MCF 10A (cell line): ENCODE results near the gene ZNF709. TPM values are rescaled to one million over a fixed set of nuclear protein-coding genes. Genes with fewer than 3 reads are reported as not detected.
A peak's percentile ranks its signal among the peaks of the same experiment; 100 is the strongest.

Experiments used
- Bru-seq: library from RNA; stranded (reverse); fragments of 400-500 nt; gene quantifications from one replicate; lab custom pipeline; 2021; lab: Mats Ljungman, UMichigan
- BruChase-seq, 2 experiments: library from RNA; stranded (reverse); fragments of 400-500 nt; gene quantifications; one replicate each; lab custom pipeline; 2021; lab: Mats Ljungman, UMichigan
- BruUV-seq: library from RNA; stranded (reverse); fragments of 400-500 nt; replicated peaks from 2 replicates; lab custom pipeline; 2021; lab: Mats Ljungman, UMichigan
- CTCF ChIA-PET: fragments of 300-600 bp; sonication (Branson Sonifier 250); formaldehyde crosslinking; extraction: SDS; loops from one replicate; lab custom pipeline; 2021; ENCODE audit warnings: antibody characterized with exemption, inconsistent platforms; lab: Yijun Ruan, JAX
- POLR2A ChIA-PET: fragments of 300-600, 350-650 bp; sonication (Branson Sonifier 250); formaldehyde crosslinking; extraction: SDS; loops from one replicate; lab custom pipeline; 2020; ENCODE audit warnings: antibody characterized with exemption, inconsistent platforms; lab: Yijun Ruan, JAX
- DNase-seq: peaks from one replicate; pipeline ENCODE4 v3.0.0-alpha.2; 2018; ENCODE audit not compliant: unreplicated experiment
- H3K27ac Mint-ChIP-seq: one replicate; pipeline ENCODE4 v1.8.0; 2022; ENCODE audit warnings: mild to moderate bottlenecking, low read depth, mixed read lengths; ENCODE audit not compliant: unreplicated experiment
- H3K27me3 Mint-ChIP-seq: one replicate; pipeline ENCODE4 v1.8.0; 2022; ENCODE audit warnings: mixed read lengths; ENCODE audit not compliant: insufficient read depth, unreplicated experiment
- H3K36me3 Mint-ChIP-seq: one replicate; pipeline ENCODE4 v1.8.0; 2022; ENCODE audit warnings: mild to moderate bottlenecking, moderate library complexity, mixed read lengths; ENCODE audit not compliant: insufficient read depth, unreplicated experiment
- H3K4me1 Mint-ChIP-seq: one replicate; pipeline ENCODE4 v1.8.0; 2022; ENCODE audit warnings: mixed read lengths; ENCODE audit not compliant: insufficient read depth, unreplicated experiment
- H3K4me3 Mint-ChIP-seq: one replicate; pipeline ENCODE4 v1.8.0; 2022; ENCODE audit warnings: mild to moderate bottlenecking, moderate library complexity, mixed read lengths; ENCODE audit not compliant: unreplicated experiment
- H3K9me3 Mint-ChIP-seq: one replicate; pipeline ENCODE4 v1.8.0; 2022; ENCODE audit warnings: mixed read lengths; ENCODE audit not compliant: unreplicated experiment
- CTCF ChIP-seq: fragments of 200-600 bp; IDR thresholded peaks from one replicate; pipeline ENCODE4 v1.8.0; 2022; ENCODE audit warnings: antibody characterized with exemption, mild to moderate bottlenecking; ENCODE audit not compliant: unreplicated experiment
- intact Hi-C: fragments of 100-400 bp; cut with micrococcal nuclease; formaldehyde crosslinking; loops from 2 replicates; pipeline ENCODE4 v1.14.1; 2022
- long read RNA-seq: library from polyadenylated mRNA; stranded (forward); transcript quantifications from one replicate; pipeline ENCODE4 v2.0.0, GENCODE V29; 2022
- total RNA-seq: library from RNA; stranded (reverse); gene quantifications from 2 replicates; pipeline ENCODE4 v1.2.3, GENCODE V29; 2022

Gene ZNF709
- 0.23 and 0.52 TPM in 2 replicates for total RNA-seq
- Bru-seq, nascent RNA, result percentile 32 among the genes with signal in this experiment
- not detected for BruChase-seq, experiment 1, labeled RNA remaining after a 6-hour chase
- BruChase-seq, experiment 2, labeled RNA remaining after a 2-hour chase, result not detected
- long read RNA-seq, result 0 reads

- TF ChIP-seq CTCF, result no peak
- Mint-ChIP-seq H3K9me3 (no peaks in the 10 kb centered on the region), H3K27ac (peak within 1 kb of the TSS; percentile 69), H3K36me3 (no peaks in the 10 kb centered on the region), H3K4me1 (no peaks in the 10 kb centered on the region), H3K4me3 (peak within 1 kb of the TSS; percentile 86), H3K27me3 (no peaks in the 10 kb centered on the region)
- intact Hi-C loops, result loop anchor here (5.0 kb wide), 1 partner anchor 42 kb away; the partner anchor contains the start of gene ZNF443
- DNase-seq, result peak; percentile 63
- no TSS peak for BruUV-seq
- ChIA-PET CTCF (no interaction called here), POLR2A (interaction anchor here (0.7 to 1.6 kb wide), 7 partner anchors 11 to 344 kb away, joined by 3 to 6 read pairs (median 4); partner anchors contain the start of genes ZNF20, ZNF44, ZNF443 and ZNF490)
Observed at GRCh38 chr19:12484371-12485051, at the start of gene ZNF709. Gene ZNF709 (minus strand): TSS chr19:12484816. CDS start chr19:12484657, 159 bp downstream.

- intact Hi-C loops, result no loop called here
Observed at GRCh38 chr19:12527034-12527836, 42.6 kb upstream of the ZNF709 start.

GRCh38 chr19:12526542-12526941 is 41.9 kb upstream of the ZNF709 start:
- POLR2A ChIA-PET, result no interaction called here
- CTCF ChIA-PET, result no interaction called here

More at GRCh38 chr19:12527034-12527836, 42.6 kb upstream of the ZNF709 start:
- ChIA-PET POLR2A (no interaction called here), CTCF (interaction anchor here (0.8 kb wide), 1 partner anchor 276 kb away, joined by 3 read pairs; no protein-coding TSS in a partner anchor)
- no peaks in the 10 kb centered on the region for H3K4me1 Mint-ChIP-seq
- no peak overlapping the region for H3K4me3 Mint-ChIP-seq
- TSS peak; percentile 23 for BruUV-seq
- TF ChIP-seq CTCF, result no peak
- no peaks in the 10 kb centered on the region for H3K27me3 Mint-ChIP-seq
- H3K36me3 Mint-ChIP-seq, result peaks cover 78% of the 10 kb centered on the region
- peaks cover 8% of the 10 kb centered on the region for H3K9me3 Mint-ChIP-seq
- DNase-seq, result peak; percentile 34
- no peak overlapping the region for H3K27ac Mint-ChIP-seq

More at GRCh38 chr19:12526542-12526941, 41.9 kb upstream of the ZNF709 start:
- DNase-seq, result no peak
- no peaks in the 10 kb centered on the region for H3K27me3 Mint-ChIP-seq
- no peak overlapping the region for H3K4me3 Mint-ChIP-seq
- intact Hi-C loops, result no loop called here
- BruUV-seq, result no TSS peak
- peaks cover 79% of the 10 kb centered on the region for H3K36me3 Mint-ChIP-seq
- H3K27ac Mint-ChIP-seq, result no peak overlapping the region
- TF ChIP-seq CTCF, result no peak
- H3K9me3 Mint-ChIP-seq, result peaks cover 8% of the 10 kb centered on the region
- no peaks in the 10 kb centered on the region for H3K4me1 Mint-ChIP-seq
